GM20431 (cell line): Measurements from ENCODE around the gene PCGF6.
"Not testable (repeated sequence)": the region's sequence is repeated elsewhere in the genome, so short reads cannot be mapped to it uniquely, and the experiment has no call there.

Experiments used
- in situ Hi-C: fragments of 300-500 bp; cut with MseI, MboI; formaldehyde crosslinking; loops from one replicate; pipeline ENCODE4 v1.15.0; 2020; ENCODE audit warnings: low sequenced_read_pairs; ENCODE audit not compliant: unreplicated experiment

PCGF6 gene

GRCh38 chr10:103350517-103351260 lies at the start of gene PCGF6:
Gene PCGF6, minus strand, starts transcription at chr10:103351140. Its CDS starts 74 bp downstream, at chr10:103351066.
- in situ Hi-C loops: no loop called here

GRCh38 chr10:103397191-103397825 lies 46.4 kb upstream of the PCGF6 start:
- in situ Hi-C loops: no loop called here

- in situ Hi-C loops: no loop called here
Observed at GRCh38 chr10:103396789-103397087, 45.8 kb upstream of the PCGF6 start.

GRCh38 chr10:103396067-103396788 lies 45.3 kb upstream of the PCGF6 start, which contains the start of the genes ATP5MK and PDCD11:
Gene ATP5MK, minus strand, starts transcription at chr10:103396475. Its CDS starts 4,018 bp downstream, at chr10:103392457.
Gene PDCD11, plus strand, starts transcription at chr10:103396626. Its CDS starts 1,801 bp downstream, at chr10:103398427.
- in situ Hi-C loops: no loop called here

- in situ Hi-C loops: no loop called here
Observed at GRCh38 chr10:103395754-103396066, 44.8 kb upstream of the PCGF6 start.

GRCh38 chr10:103394180-103394579 lies 43.2 kb upstream of the PCGF6 start:
- in situ Hi-C loops: no loop called here

- in situ Hi-C loops: no loop called here
Observed at GRCh38 chr10:103382769-103383168, 31.8 kb upstream of the PCGF6 start.

- in situ Hi-C loops: no loop called here
Observed at GRCh38 chr10:103374263-103374662, 23.3 kb upstream of the PCGF6 start.

- in situ Hi-C loops: no loop called here
Observed at GRCh38 chr10:103373544-103373943, 22.6 kb upstream of the PCGF6 start.

GRCh38 chr10:103367782-103368518 lies 17.0 kb upstream of the PCGF6 start, which contains the start of gene TAF5:
Gene TAF5, plus strand, starts transcription at chr10:103367976. Its CDS starts 14 bp downstream, at chr10:103367990.
- in situ Hi-C loops: no loop called here

- in situ Hi-C loops: no loop called here
Observed at GRCh38 chr10:103367379-103367781, 16.4 kb upstream of the PCGF6 start.

- in situ Hi-C loops: not testable (repeated sequence)
Observed at GRCh38 chr10:103360791-103361190, 9.9 kb upstream of the PCGF6 start.

GRCh38 chr10:103359493-103359892 lies 8.6 kb upstream of the PCGF6 start:
- in situ Hi-C loops: not testable (repeated sequence)

- in situ Hi-C loops: no loop called here
Observed at GRCh38 chr10:103355906-103356599, 5.1 kb upstream of the PCGF6 start.

- in situ Hi-C loops: not testable (repeated sequence)
Observed at GRCh38 chr10:103354567-103354966, 3.6 kb upstream of the PCGF6 start.

- in situ Hi-C loops: no loop called here
Observed at GRCh38 chr10:103353281-103353680, 2.3 kb upstream of the PCGF6 start.

GRCh38 chr10:103350175-103350516 lies 794 bp downstream of the PCGF6 start:
- in situ Hi-C loops: no loop called here

GRCh38 chr10:103336370-103336769 lies 14.6 kb downstream of the PCGF6 start:
- in situ Hi-C loops: no loop called here

- in situ Hi-C loops: no loop called here
Observed at GRCh38 chr10:103334567-103334966, 16.4 kb downstream of the PCGF6 start.
